Endothelial cell of umbilical vein (primary cell): ENCODE results near the gene LCOR.

Source experiments
- EZH2 ChIP-seq: IDR thresholded peaks from 2 replicates; pipeline ENCODE4 v1.6.1; 2012; ENCODE audit warnings: borderline replicate concordance, low read depth, mild to moderate bottlenecking, moderate library complexity, low read length, inconsistent platforms; ENCODE audit not compliant: severe bottlenecking
- JUN ChIP-seq: IDR thresholded peaks from 2 replicates; pipeline ENCODE4 v1.6.1; 2011; ENCODE audit warnings: borderline replicate concordance, low read depth; ENCODE audit not compliant: insufficient read length, insufficient read depth
- MYC ChIP-seq: IDR thresholded peaks from one replicate; pipeline ENCODE4 v1.6.1; 2011; ENCODE audit warnings: mild to moderate bottlenecking, low read depth, low read length
- POLR2A ChIP-seq: IDR thresholded peaks from 2 replicates; pipeline ENCODE4 v1.6.1; 2012; ENCODE audit warnings: low read depth, mild to moderate bottlenecking, control low read depth, low read length
- POLR2AphosphoS5 ChIP-seq: IDR thresholded peaks from 2 replicates; pipeline ENCODE4 v1.6.1; 2012; ENCODE audit warnings: low read depth, mild to moderate bottlenecking, control low read depth, low read length, moderate library complexity; ENCODE audit not compliant: insufficient read depth
- TF ChIP-seq, protein P1 (sequence below), 2 donors: IDR thresholded peaks; 1 replicate in 1 of 2; 2 replicates in 1 of 2; pipeline ENCODE4 v1.5.1; 2011; ENCODE audit warnings: low read length in 2 of 2, mild to moderate bottlenecking in 2 of 2, moderate library complexity in 2 of 2, control low read depth in 1 of 2, inconsistent platforms in 1 of 2, low read depth in 1 of 2; ENCODE audit not compliant: insufficient read depth in 1 of 2; ENCODE audit errors: extremely low read depth in 1 of 2
- TF ChIP-seq, protein P2 (sequence below): IDR thresholded peaks from 2 replicates; pipeline ENCODE4 v1.6.1; 2011; ENCODE audit not compliant: insufficient read depth, insufficient read length

GRCh38 chr10:96991313-96991841 lies 159.3 kb downstream of the LCOR start:
- TF ChIP-seq EZH2 (no peak), POLR2A (no peak), JUN (no peak), POLR2AphosphoS5 (no peak), MYC (no peak)
- TF ChIP-seq, protein P1, sequence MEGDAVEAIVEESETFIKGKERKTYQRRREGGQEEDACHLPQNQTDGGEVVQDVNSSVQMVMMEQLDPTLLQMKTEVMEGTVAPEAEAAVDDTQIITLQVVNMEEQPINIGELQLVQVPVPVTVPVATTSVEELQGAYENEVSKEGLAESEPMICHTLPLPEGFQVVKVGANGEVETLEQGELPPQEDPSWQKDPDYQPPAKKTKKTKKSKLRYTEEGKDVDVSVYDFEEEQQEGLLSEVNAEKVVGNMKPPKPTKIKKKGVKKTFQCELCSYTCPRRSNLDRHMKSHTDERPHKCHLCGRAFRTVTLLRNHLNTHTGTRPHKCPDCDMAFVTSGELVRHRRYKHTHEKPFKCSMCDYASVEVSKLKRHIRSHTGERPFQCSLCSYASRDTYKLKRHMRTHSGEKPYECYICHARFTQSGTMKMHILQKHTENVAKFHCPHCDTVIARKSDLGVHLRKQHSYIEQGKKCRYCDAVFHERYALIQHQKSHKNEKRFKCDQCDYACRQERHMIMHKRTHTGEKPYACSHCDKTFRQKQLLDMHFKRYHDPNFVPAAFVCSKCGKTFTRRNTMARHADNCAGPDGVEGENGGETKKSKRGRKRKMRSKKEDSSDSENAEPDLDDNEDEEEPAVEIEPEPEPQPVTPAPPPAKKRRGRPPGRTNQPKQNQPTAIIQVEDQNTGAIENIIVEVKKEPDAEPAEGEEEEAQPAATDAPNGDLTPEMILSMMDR (IDR thresholded peaks at IDR 0.05; ENCODE audit: extremely low read depth in 1 of 2, insufficient read depth in 1 of 2, low read depth in 1 of 2, low read length in 2 of 2): no peak
- TF ChIP-seq, protein P2, sequence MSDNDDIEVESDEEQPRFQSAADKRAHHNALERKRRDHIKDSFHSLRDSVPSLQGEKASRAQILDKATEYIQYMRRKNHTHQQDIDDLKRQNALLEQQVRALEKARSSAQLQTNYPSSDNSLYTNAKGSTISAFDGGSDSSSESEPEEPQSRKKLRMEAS: no peak
